IMR-90 (cell line): ENCODE data around the gene SKAP1. TPM values are rescaled to one million over a fixed set of nuclear protein-coding genes. Genes with fewer than 3 reads are reported as not detected.

Experiments
- ATAC-seq: fragments of 200-7000 bp; cut with Tn5 transposase; 2 replicates; pipeline ENCODE4 v1.9.1; 2020; ENCODE audit warnings: low read depth, mild to moderate bottlenecking, moderate library complexity
- BruUV-seq: library from RNA; stranded (reverse); fragments of 400-500 nt; replicated peaks from 2 replicates; lab custom pipeline; 2021; lab: Mats Ljungman, UMichigan
- CTCF ChIA-PET: fragments of 300-600 bp; formaldehyde crosslinking; extraction: SDS; loops from one replicate; lab custom pipeline; 2021; ENCODE audit warnings: antibody characterized with exemption; lab: Yijun Ruan, JAX
- POLR2A ChIA-PET: fragments of 300-600 bp; sonication (Branson Sonifier 250); formaldehyde crosslinking; loops from one replicate; lab custom pipeline; 2022; ENCODE audit warnings: antibody characterized with exemption; ENCODE audit not compliant: unreplicated experiment; lab: Charles Lee
- DNase-seq: peaks from one replicate; pipeline ENCODE4 v3.0.0; 2013
- H2AFZ ChIP-seq: replicated peaks from 2 replicates; pipeline ENCODE3; 2013; ENCODE audit warnings: low read length, mild to moderate bottlenecking; ENCODE audit not compliant: poor library complexity
- H2AK5ac ChIP-seq: 2 replicates; pipeline ENCODE4 v1.6.1; 2013; ENCODE audit warnings: low read depth, low read length, inconsistent platforms
- H2AK9ac ChIP-seq: replicated peaks from 2 replicates; pipeline ENCODE3; 2013; ENCODE audit warnings: mild to moderate bottlenecking, low read depth, low read length, moderate library complexity; ENCODE audit not compliant: poor library complexity
- H2BK120ac ChIP-seq: 2 replicates; pipeline ENCODE4 v1.6.1; 2013; ENCODE audit warnings: low read depth, low read length, inconsistent platforms
- H2BK15ac ChIP-seq: 3 replicates; pipeline ENCODE4 v1.6.1; 2013; ENCODE audit warnings: low read depth, low read length, inconsistent platforms
- H2BK20ac ChIP-seq: 2 replicates; pipeline ENCODE4 v1.6.1; 2013; ENCODE audit warnings: low read depth, mild to moderate bottlenecking, inconsistent platforms, low read length, moderate library complexity
- H2BK5ac ChIP-seq: 2 replicates; pipeline ENCODE4 v1.6.1; 2013; ENCODE audit warnings: mild to moderate bottlenecking, low read depth, low read length, inconsistent platforms; ENCODE audit not compliant: poor library complexity, severe bottlenecking
- H3K14ac ChIP-seq: replicated peaks from 2 replicates; pipeline ENCODE4 v1.6.1; 2013; ENCODE audit warnings: low read depth, low read length, inconsistent platforms
- H3K18ac ChIP-seq: 2 replicates; pipeline ENCODE4 v1.6.1; 2013; ENCODE audit warnings: low read depth, low read length, control low read depth
- H3K23ac ChIP-seq: 2 replicates; pipeline ENCODE4 v1.6.1; 2013; ENCODE audit warnings: low read depth, low read length, inconsistent platforms
- H3K27ac ChIP-seq: 2 replicates; pipeline ENCODE4 v1.5.1; 2013; ENCODE audit warnings: mild to moderate bottlenecking, control low read depth, low read length; ENCODE audit not compliant: insufficient read depth
- H3K27me3 ChIP-seq: 2 replicates; pipeline ENCODE4 v1.6.1; 2013; ENCODE audit warnings: low read length; ENCODE audit not compliant: control insufficient read depth, insufficient read depth
- H3K36me3 ChIP-seq: 2 replicates; pipeline ENCODE4 v1.6.1; 2013; ENCODE audit warnings: low read length, mixed read lengths; ENCODE audit not compliant: control insufficient read depth, insufficient read depth
- H3K4ac ChIP-seq: 2 replicates; pipeline ENCODE4 v1.6.1; 2013; ENCODE audit warnings: low read depth, low read length, inconsistent platforms
- H3K4me1 ChIP-seq: 2 replicates; pipeline ENCODE4 v1.6.1; 2013; ENCODE audit warnings: low read length, mixed read lengths; ENCODE audit not compliant: control insufficient read depth, insufficient read depth
- H3K4me2 ChIP-seq: 2 replicates; pipeline ENCODE4 v1.6.1; 2013; ENCODE audit warnings: low read depth, mild to moderate bottlenecking, control low read depth, low read length, moderate library complexity
- H3K4me3 ChIP-seq: 2 replicates; pipeline ENCODE4 v1.5.1; 2013; ENCODE audit warnings: low read depth, mild to moderate bottlenecking, control low read depth, low read length, moderate library complexity; ENCODE audit not compliant: insufficient read depth
- H3K56ac ChIP-seq: 2 replicates; pipeline ENCODE4 v1.6.1; 2013; ENCODE audit warnings: low read length, inconsistent platforms; ENCODE audit not compliant: insufficient read depth; ENCODE audit errors: extremely low read depth
- H3K79me1 ChIP-seq, 2 experiments: 2 replicates each; pipeline ENCODE4 v1.6.1; 2013; ENCODE audit warnings: low read length in 2 of 2, inconsistent platforms in 1 of 2, low read depth in 1 of 2
- H3K9ac ChIP-seq: 2 replicates; pipeline ENCODE4 v1.6.1; 2013; ENCODE audit warnings: low read depth, low read length, control low read depth
- H3K9me1 ChIP-seq: 2 replicates; pipeline ENCODE4 v1.6.1; 2013; ENCODE audit warnings: low read length, inconsistent platforms; ENCODE audit not compliant: insufficient read depth
- H3K9me3 ChIP-seq: 2 replicates; pipeline ENCODE4 v1.6.1; 2013; ENCODE audit warnings: low read length; ENCODE audit not compliant: control insufficient read depth, insufficient read depth
- H4K20me1 ChIP-seq: 2 replicates; pipeline ENCODE4 v1.6.1; 2013; ENCODE audit warnings: low read length, inconsistent platforms; ENCODE audit not compliant: insufficient read depth
- H4K5ac ChIP-seq: 2 replicates; pipeline ENCODE4 v1.6.1; 2013; ENCODE audit warnings: mild to moderate bottlenecking, low read depth, low read length, control low read depth
- H4K8ac ChIP-seq, 2 experiments: 2 replicates each; pipeline ENCODE4 v1.6.1; 2013; ENCODE audit warnings: low read depth in 2 of 2, low read length in 2 of 2, control low read depth in 1 of 2, inconsistent platforms in 1 of 2
- H4K91ac ChIP-seq: 2 replicates; pipeline ENCODE4 v1.6.1; 2013; ENCODE audit warnings: low read depth, low read length, inconsistent platforms; ENCODE audit not compliant: insufficient read depth
- BHLHE40 ChIP-seq: fragments of 150-350 bp; IDR thresholded peaks from 2 replicates; pipeline ENCODE4 v1.6.1; 2016; ENCODE audit warnings: mild to moderate bottlenecking, low read depth, low read length
- MXI1 ChIP-seq: IDR thresholded peaks from 2 replicates; pipeline ENCODE4 v1.6.1; 2012; ENCODE audit warnings: low read depth, mild to moderate bottlenecking, low read length, moderate library complexity, borderline replicate concordance
- NFE2L2 ChIP-seq: fragments of 150-350 bp; IDR thresholded peaks from 2 replicates; pipeline ENCODE4 v1.6.1; 2016; ENCODE audit warnings: low read depth, mild to moderate bottlenecking, low read length
- POLR2A ChIP-seq: IDR thresholded peaks from 2 replicates; pipeline ENCODE4 v1.6.1; 2012; ENCODE audit warnings: mild to moderate bottlenecking, low read depth, low read length
- SMC3 ChIP-seq: fragments of 150-350 bp; IDR thresholded peaks from 2 replicates; pipeline ENCODE4 v1.6.1; 2016; ENCODE audit warnings: low read depth, mild to moderate bottlenecking, antibody characterized with exemption, low read length, moderate library complexity
- WGBS, 2 experiments: methylation state at CpG; one replicate each; pipeline versions ENCODE4 v1.1.5 to v1.1.7; 2013; ENCODE audit warnings: missing lambda C conversion rate in 2 of 2; ENCODE audit not compliant: insufficient read length in 1 of 2; ENCODE audit errors: extremely low coverage in 2 of 2; 5-methylcytosine and 5-hydroxymethylcytosine counted together
- dilution Hi-C: fragments of 300-500 bp; cut with HindIII; formaldehyde crosslinking; loops from one replicate; pipeline ENCODE4 v1.14.3; 2018; ENCODE audit warnings: low sequenced_read_pairs; ENCODE audit not compliant: unreplicated experiment
- in situ Hi-C: fragments of 300-500 bp; cut with MboI; formaldehyde crosslinking; loops from 3 replicates; pipeline ENCODE4 v1.14.3; 2019; ENCODE audit warnings: low sequenced_read_pairs, inconsistent platforms, mixed read lengths
- intact Hi-C: fragments of 100-400 bp; cut with micrococcal nuclease; formaldehyde crosslinking; loops from 2 replicates; pipeline ENCODE4 v1.10.0; 2022
- polyA plus RNA-seq, 3 experiments: library from polyadenylated mRNA; depleted of rRNA; stranded (reverse); fragments of >200 nt; gene quantifications; 2 replicates each; pipeline ENCODE4 v1.2.3, GENCODE V29; 2012; ENCODE audit warnings: low replicate concordance in 1 of 3
- total RNA-seq: library from RNA; depleted of rRNA; stranded (reverse); fragments of >200 nt; gene quantifications from 2 replicates; pipeline ENCODE4 v1.2.3, GENCODE V29; 2012

Gene SKAP1
- total and polyA plus RNA-seq, 2 of the 4 experiments (the other 2 are of a cell fraction) = not detected

DNA sequence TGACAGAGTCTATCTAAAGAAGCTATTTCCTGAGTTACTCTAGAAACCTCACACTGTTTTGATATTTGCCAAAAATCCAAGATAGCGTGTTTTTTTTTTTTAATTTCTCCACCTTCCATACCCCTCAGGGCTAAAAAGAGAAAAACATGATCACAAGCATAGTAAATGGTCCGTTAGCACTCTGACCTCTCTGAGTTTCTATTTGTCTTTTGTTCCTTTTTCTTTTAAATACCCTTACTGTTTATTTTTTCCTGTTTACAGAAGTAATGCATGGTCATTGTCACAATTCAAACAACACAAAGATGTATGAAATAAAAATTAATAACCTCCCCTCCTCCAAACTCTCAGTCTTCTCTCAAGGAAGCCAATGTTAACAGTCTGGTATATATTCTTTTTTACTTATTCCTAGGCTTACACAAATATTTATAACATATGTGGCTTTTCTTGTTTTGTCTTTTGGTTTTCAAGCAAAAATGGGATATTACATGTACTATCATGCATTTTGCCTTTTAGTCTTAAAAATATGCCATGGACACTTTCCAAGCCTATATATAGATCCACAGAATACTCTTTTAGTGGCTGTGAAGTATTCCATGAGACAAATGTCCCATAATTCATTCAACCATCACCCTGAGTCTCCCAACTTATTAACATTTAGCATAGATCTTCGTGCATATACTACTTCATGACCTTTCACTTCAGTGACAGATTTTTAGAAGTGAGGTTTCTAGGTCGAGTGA is 3.1 kb downstream of the SKAP1 start:
- H2BK120ac ChIP-seq = no peak overlapping the region
- no peaks in the 10 kb centered on the region for H3K79me1 ChIP-seq
- no peak overlapping the region for H3K18ac ChIP-seq
- H4K20me1 ChIP-seq = no peaks in the 10 kb centered on the region
- ChIA-PET CTCF (interaction anchor here (0.6 kb wide), 1 partner anchor 95 kb away, joined by 4 read pairs; no protein-coding TSS in a partner anchor), POLR2A (no interaction called here)
- H3K27me3 ChIP-seq = peaks cover 46% of the 10 kb centered on the region
- no peak overlapping the region for H2BK15ac ChIP-seq
- no peak overlapping the region for H4K8ac ChIP-seq
- no peak for TF ChIP-seq NFE2L2
- TF ChIP-seq MXI1 = no peak
- TF ChIP-seq SMC3 = no peak
- no peak for TF ChIP-seq POLR2A
- no peak for TF ChIP-seq BHLHE40
- DNase-seq (no peak), ATAC-seq (no peak)
- intact Hi-C loops (no loop called here), in situ Hi-C loops (no loop called here), dilution Hi-C loops (no loop called here)
- H3K4me1 ChIP-seq = no peaks in the 10 kb centered on the region
- no peaks in the 10 kb centered on the region for H3K36me3 ChIP-seq
- H3K9me1 ChIP-seq = no peaks in the 10 kb centered on the region; the same call in 1 of the 2 replicates
- no peak overlapping the region for H3K14ac ChIP-seq
- H3K4me3 ChIP-seq = no peak overlapping the region
- no peaks in the 10 kb centered on the region for H3K9me3 ChIP-seq
- no peak overlapping the region for H3K4ac ChIP-seq
- H3K23ac ChIP-seq = no peak overlapping the region
- H2AK5ac ChIP-seq = no peak overlapping the region
- H2AK9ac ChIP-seq = no peak overlapping the region
- WGBS, 2 experiments = no CpG with 5 or more reads among the region's 4 CpGs
- H4K91ac ChIP-seq = no peak overlapping the region
- H4K5ac ChIP-seq = no peak overlapping the region
- H2AFZ ChIP-seq = no peak overlapping the region
- H3K27ac ChIP-seq = no peak overlapping the region
- no peak overlapping the region for H3K4me2 ChIP-seq
- BruUV-seq = no TSS peak
- H2BK5ac ChIP-seq = no peak overlapping the region
- H3K9ac ChIP-seq = no peak overlapping the region
- H2BK20ac ChIP-seq = no peak overlapping the region
- H3K56ac ChIP-seq = no peak overlapping the region
